Chondrocyte (in vitro differentiated cells): ENCODE results near the gene ADRB2. TPM values are rescaled to one million over a fixed set of nuclear protein-coding genes. Genes with fewer than 3 reads are reported as not detected.

Source experiments
- DNase-seq: peaks from one replicate; pipeline ENCODE4 v3.0.0; 2021; ENCODE audit warnings: mixed read lengths, low spot score
- H3K27ac Mint-ChIP-seq: one replicate; pipeline ENCODE4 v1.8.0; 2021; ENCODE audit warnings: mild to moderate bottlenecking, moderate library complexity, mixed read lengths; ENCODE audit not compliant: unreplicated experiment
- H3K27me3 Mint-ChIP-seq: 2 replicates; pipeline ENCODE4 v1.8.0; 2021; ENCODE audit warnings: low read depth, mixed read lengths
- H3K36me3 Mint-ChIP-seq: 2 replicates; pipeline ENCODE4 v1.8.0; 2021; ENCODE audit warnings: low read depth, mixed read lengths
- H3K4me1 Mint-ChIP-seq: 2 replicates; pipeline ENCODE4 v1.8.0; 2021; ENCODE audit warnings: low read depth, mild to moderate bottlenecking, mixed read lengths
- H3K4me3 Mint-ChIP-seq: one replicate; pipeline ENCODE4 v1.8.0; 2021; ENCODE audit warnings: mild to moderate bottlenecking, moderate library complexity, mixed read lengths; ENCODE audit not compliant: unreplicated experiment
- H3K9me3 Mint-ChIP-seq: 2 replicates; pipeline ENCODE4 v1.8.0; 2021; ENCODE audit warnings: low read depth, mixed read lengths
- CTCF ChIP-seq: fragments of 200-600 bp; sonication (generic); IDR thresholded peaks from 2 replicates; pipeline ENCODE4 v1.5.0; 2021; ENCODE audit warnings: antibody characterized with exemption, mild to moderate bottlenecking, moderate library complexity
- total RNA-seq: library from RNA; stranded (reverse); gene quantifications from 3 replicates; pipeline ENCODE4 v1.2.1, GENCODE V29; 2021

Gene ADRB2
- total RNA-seq, 1 donor from 2014 or later, result 0.40 TPM

GRCh38 chr5:148825716-148826052 is 727 bp upstream of the ADRB2 start:
- DNase-seq, result no peak
- Mint-ChIP-seq H3K27me3 (peaks cover 4% of the 10 kb centered on the region), H3K27ac (peak overlapping the region; percentile 75), H3K4me3 (peak overlapping the region; percentile 81), H3K4me1 (peaks cover 38% of the 10 kb centered on the region), H3K9me3 (no peaks in the 10 kb centered on the region), H3K36me3 (no peaks in the 10 kb centered on the region)
- TF ChIP-seq CTCF, result no peak

GRCh38 chr5:148826739-148827070 is 294 bp downstream of the ADRB2 start:
- DNase-seq, result no peak
- H3K9me3 Mint-ChIP-seq, result no peaks in the 10 kb centered on the region
- H3K27me3 Mint-ChIP-seq, result peaks cover 4% of the 10 kb centered on the region
- no peak overlapping the region for H3K27ac Mint-ChIP-seq
- no peaks in the 10 kb centered on the region for H3K36me3 Mint-ChIP-seq
- peaks cover 42% of the 10 kb centered on the region for H3K4me1 Mint-ChIP-seq
- peak overlapping the region; percentile 81 for H3K4me3 Mint-ChIP-seq
- no peak for TF ChIP-seq CTCF

GRCh38 chr5:148827723-148828122 is 1.3 kb downstream of the ADRB2 start:
- peaks cover 43% of the 10 kb centered on the region for H3K4me1 Mint-ChIP-seq
- TF ChIP-seq CTCF, result no peak
- H3K27ac Mint-ChIP-seq, result no peak overlapping the region
- no peaks in the 10 kb centered on the region for H3K36me3 Mint-ChIP-seq
- peaks cover 4% of the 10 kb centered on the region for H3K27me3 Mint-ChIP-seq
- peak overlapping the region; percentile 37 for H3K4me3 Mint-ChIP-seq
- H3K9me3 Mint-ChIP-seq, result no peaks in the 10 kb centered on the region
- DNase-seq, result no peak

GRCh38 chr5:148828511-148829247 is 2.3 kb downstream of the ADRB2 start:
- no peaks in the 10 kb centered on the region for H3K36me3 Mint-ChIP-seq
- H3K4me3 Mint-ChIP-seq, result peak overlapping the region; percentile 43
- H3K9me3 Mint-ChIP-seq, result no peaks in the 10 kb centered on the region
- no peak for DNase-seq
- H3K27ac Mint-ChIP-seq, result no peak overlapping the region
- TF ChIP-seq CTCF, result no peak
- H3K4me1 Mint-ChIP-seq, result peaks cover 43% of the 10 kb centered on the region
- H3K27me3 Mint-ChIP-seq, result no peaks in the 10 kb centered on the region

- Mint-ChIP-seq H3K27me3 (no peaks in the 10 kb centered on the region), H3K4me3 (peak overlapping the region; percentile 43), H3K27ac (no peak overlapping the region), H3K36me3 (no peaks in the 10 kb centered on the region), H3K9me3 (no peaks in the 10 kb centered on the region), H3K4me1 (peaks cover 43% of the 10 kb centered on the region)
- TF ChIP-seq CTCF, result no peak
- DNase-seq, result no peak
These were observed 2.8 kb downstream of the ADRB2 start for GRCh38 chr5:148829248-148829594.
